GM21825 (cell line): Measurements from ENCODE around the gene EXOC6.
"Not testable (repeated sequence)": the region's sequence is repeated elsewhere in the genome, so short reads cannot be mapped to it uniquely, and the experiment has no call there.

Experiments
- ATAC-seq: cut with Tn5 transposase; IDR thresholded peaks from one replicate; pipeline ENCODE4 v1.9.1; 2021; ENCODE audit warnings: mild to moderate bottlenecking, moderate library complexity; ENCODE audit not compliant: unreplicated experiment

Gene EXOC6

GRCh38 chr10:92876509-92877036, 28.3 kb downstream of the EXOC6 start:
- no peak for ATAC-seq

GRCh38 chr10:92880233-92880861, 32.0 kb downstream of the EXOC6 start:
- ATAC-seq: no peak

- ATAC-seq: no peak
Measured at GRCh38 chr10:92880917-92881316, 32.6 kb downstream of the EXOC6 start.

- ATAC-seq: no peak
Measured at GRCh38 chr10:92886334-92886961, 38.1 kb downstream of the EXOC6 start.

- no peak for ATAC-seq
Measured at GRCh38 chr10:92890471-92890870, 42.2 kb downstream of the EXOC6 start.

GRCh38 chr10:92891885-92892690, 43.8 kb downstream of the EXOC6 start:
- no peak for ATAC-seq

- ATAC-seq: no peak
Measured at GRCh38 chr10:92892691-92893054, 44.4 kb downstream of the EXOC6 start.

- no peak for ATAC-seq
Measured at GRCh38 chr10:92894081-92894655, 45.8 kb downstream of the EXOC6 start.

- no peak for ATAC-seq
Measured at GRCh38 chr10:92897916-92898315, 49.6 kb downstream of the EXOC6 start.

GRCh38 chr10:92901819-92902251, 53.5 kb downstream of the EXOC6 start:
- no peak for ATAC-seq

- ATAC-seq: no peak
Measured at GRCh38 chr10:92903633-92904032, 55.3 kb downstream of the EXOC6 start.

- ATAC-seq: no peak
Measured at GRCh38 chr10:92907280-92907679, 59.0 kb downstream of the EXOC6 start.

GRCh38 chr10:92912631-92913030, 64.3 kb downstream of the EXOC6 start:
- ATAC-seq: not testable (repeated sequence)

- no peak for ATAC-seq
Measured at GRCh38 chr10:92913973-92914372, 65.7 kb downstream of the EXOC6 start.

- ATAC-seq: peak; percentile 52
Measured at GRCh38 chr10:92914478-92915325, 66.4 kb downstream of the EXOC6 start.

- ATAC-seq: no peak
Measured at GRCh38 chr10:92915892-92916291, 67.6 kb downstream of the EXOC6 start.

GRCh38 chr10:92916433-92916832, 68.1 kb downstream of the EXOC6 start:
- no peak for ATAC-seq

GRCh38 chr10:92918603-92919002, 70.3 kb downstream of the EXOC6 start:
- ATAC-seq: no peak

GRCh38 chr10:92920866-92921265, 72.5 kb downstream of the EXOC6 start:
- no peak for ATAC-seq

GRCh38 chr10:92923416-92923815, 75.1 kb downstream of the EXOC6 start:
- ATAC-seq: no peak
